ENCODE data around the gene GIT2. TPM values are rescaled to one million over a fixed set of nuclear protein-coding genes. Genes with fewer than 3 reads are reported as not detected.
A peak's percentile ranks its signal among the peaks of the same experiment; 100 is the strongest.

The GIT2 gene
- total and polyA plus RNA-seq, 12 donors: 24.3 to 80.9 (median 56.0) TPM

DNA sequence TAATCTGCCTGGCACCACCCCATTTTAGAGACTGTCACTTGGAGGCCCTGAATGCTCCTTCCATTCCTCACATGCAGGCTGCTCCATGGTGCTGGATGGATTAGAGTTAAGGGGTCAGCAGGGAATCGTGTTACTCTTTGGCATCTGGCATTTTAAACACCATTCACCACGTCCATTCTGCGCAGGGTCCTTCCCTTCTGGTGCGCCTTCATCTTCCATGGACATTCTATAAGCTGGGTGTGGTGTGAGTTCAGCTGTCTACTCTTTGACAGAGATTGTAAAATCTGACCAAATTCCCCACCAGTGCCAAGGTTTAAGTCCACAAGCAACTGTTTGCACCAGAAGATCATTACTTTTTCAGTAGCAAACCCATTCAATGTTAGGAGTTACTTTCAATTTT lies 47.8 kb downstream of the GIT2 start:
- Histone ChIP-seq H3K4me1 (replicated peaks in 1 of 2) (peaks cover 30 to 69% of the 10 kb centered on the region in 2 donors), H3K27me3 (no peaks in the 10 kb centered on the region), H3K4me3 (no peak overlapping the region), H3K9me3 (replicated peaks in 1 of 3) (no peaks in the 10 kb centered on the region), H3K36me3 (replicated peaks in 1 of 2) (peaks cover 0 to 70% of the 10 kb centered on the region in 2 donors), H3K27ac (peak overlapping the region in 4 of 5 donors; percentile 15 to 72 (median 48))
- 89 to 92% (median 90%) methylated on average over 4 of the region's 4 CpGs for WGBS, 4 donors
- intact Hi-C loops (cut with DNase I): no loop called here
- DNase-seq: no peak
- no peak for TF ChIP-seq POLR2A (IDR thresholded peaks at IDR 0.05)
- TF ChIP-seq, protein P1, sequence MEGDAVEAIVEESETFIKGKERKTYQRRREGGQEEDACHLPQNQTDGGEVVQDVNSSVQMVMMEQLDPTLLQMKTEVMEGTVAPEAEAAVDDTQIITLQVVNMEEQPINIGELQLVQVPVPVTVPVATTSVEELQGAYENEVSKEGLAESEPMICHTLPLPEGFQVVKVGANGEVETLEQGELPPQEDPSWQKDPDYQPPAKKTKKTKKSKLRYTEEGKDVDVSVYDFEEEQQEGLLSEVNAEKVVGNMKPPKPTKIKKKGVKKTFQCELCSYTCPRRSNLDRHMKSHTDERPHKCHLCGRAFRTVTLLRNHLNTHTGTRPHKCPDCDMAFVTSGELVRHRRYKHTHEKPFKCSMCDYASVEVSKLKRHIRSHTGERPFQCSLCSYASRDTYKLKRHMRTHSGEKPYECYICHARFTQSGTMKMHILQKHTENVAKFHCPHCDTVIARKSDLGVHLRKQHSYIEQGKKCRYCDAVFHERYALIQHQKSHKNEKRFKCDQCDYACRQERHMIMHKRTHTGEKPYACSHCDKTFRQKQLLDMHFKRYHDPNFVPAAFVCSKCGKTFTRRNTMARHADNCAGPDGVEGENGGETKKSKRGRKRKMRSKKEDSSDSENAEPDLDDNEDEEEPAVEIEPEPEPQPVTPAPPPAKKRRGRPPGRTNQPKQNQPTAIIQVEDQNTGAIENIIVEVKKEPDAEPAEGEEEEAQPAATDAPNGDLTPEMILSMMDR (IDR thresholded peaks at IDR 0.05): no peak

DNA sequence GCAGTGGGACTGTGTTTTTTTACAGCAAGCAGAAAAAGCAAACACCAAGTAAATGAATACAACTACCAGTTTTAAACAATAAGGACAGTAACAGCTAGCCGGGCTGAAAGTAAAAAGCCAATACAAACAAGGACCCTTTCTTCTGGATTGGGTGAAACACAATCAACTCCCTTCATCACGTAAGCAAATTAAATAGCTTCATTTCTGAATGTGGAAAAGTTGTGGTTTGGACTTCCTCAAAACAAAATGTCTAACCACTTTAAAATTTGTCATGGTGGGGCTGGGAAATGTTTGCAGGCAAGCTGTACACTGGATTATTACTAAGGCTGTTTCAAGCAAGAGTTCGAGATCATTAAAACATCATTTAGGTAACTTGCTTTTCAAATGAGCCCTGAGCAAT lies 48.6 kb downstream of the GIT2 start:
- no peaks in the 10 kb centered on the region for H3K9me3 ChIP-seq (replicated peaks in 1 of 3)
- intact Hi-C loops (cut with DNase I): no loop called here
- TF ChIP-seq POLR2A (IDR thresholded peaks at IDR 0.05): no peak
- TF ChIP-seq, protein P1 (IDR thresholded peaks at IDR 0.05): no peak
- H3K36me3 ChIP-seq (replicated peaks in 1 of 2): peaks cover 0 to 61% of the 10 kb centered on the region in 2 donors
- peaks cover 30 to 65% of the 10 kb centered on the region in 2 donors for H3K4me1 ChIP-seq (replicated peaks in 1 of 2)
- no peak overlapping the region for H3K4me3 ChIP-seq
- no peak for DNase-seq
- peak overlapping the region in 2 of 5 donors; percentile 27 to 53 for H3K27ac ChIP-seq
- WGBS, 4 donors: 64 to 77% (median 68%) methylated on average over 3 of the region's 3 CpGs
- H3K27me3 ChIP-seq: no peaks in the 10 kb centered on the region

DNA sequence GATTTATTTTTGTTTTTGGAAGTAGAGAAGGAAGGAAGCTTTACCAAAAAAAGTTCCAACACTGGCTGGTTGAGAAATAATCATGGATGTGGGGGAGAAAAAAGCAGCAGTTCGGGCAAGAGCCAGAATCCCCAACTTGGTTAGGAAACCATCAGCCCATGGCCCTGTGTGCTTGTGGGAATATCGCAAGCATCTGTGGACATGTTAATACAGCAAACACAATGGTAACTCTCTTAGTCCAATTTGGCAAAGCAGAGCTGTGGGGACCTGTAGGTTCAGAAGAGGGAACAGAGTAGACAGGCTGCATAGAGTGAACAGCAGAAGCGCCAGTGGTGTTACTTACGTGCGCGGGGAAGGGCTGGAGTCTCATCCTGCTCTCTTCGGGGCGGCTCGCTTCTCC lies 49.3 kb downstream of the GIT2 start:
- no peaks in the 10 kb centered on the region for H3K27me3 ChIP-seq
- H3K4me3 ChIP-seq: no peak overlapping the region
- H3K9me3 ChIP-seq (replicated peaks in 1 of 3): no peaks in the 10 kb centered on the region
- DNase-seq: peak in 1 of 7 donors; percentile 51
- intact Hi-C loops (cut with DNase I): no loop called here
- peaks cover 0 to 55% of the 10 kb centered on the region in 2 donors for H3K36me3 ChIP-seq (replicated peaks in 1 of 2)
- peak overlapping the region in 2 of 5 donors; percentile 27 to 53 for H3K27ac ChIP-seq
- 85 to 95% (median 91%) methylated on average over 9 of the region's 9 CpGs for WGBS, 4 donors
- TF ChIP-seq, protein P1 (IDR thresholded peaks at IDR 0.05): no peak
- no peak for TF ChIP-seq POLR2A (IDR thresholded peaks at IDR 0.05)
- H3K4me1 ChIP-seq (replicated peaks in 1 of 2): peaks cover 26 to 59% of the 10 kb centered on the region in 2 donors

DNA sequence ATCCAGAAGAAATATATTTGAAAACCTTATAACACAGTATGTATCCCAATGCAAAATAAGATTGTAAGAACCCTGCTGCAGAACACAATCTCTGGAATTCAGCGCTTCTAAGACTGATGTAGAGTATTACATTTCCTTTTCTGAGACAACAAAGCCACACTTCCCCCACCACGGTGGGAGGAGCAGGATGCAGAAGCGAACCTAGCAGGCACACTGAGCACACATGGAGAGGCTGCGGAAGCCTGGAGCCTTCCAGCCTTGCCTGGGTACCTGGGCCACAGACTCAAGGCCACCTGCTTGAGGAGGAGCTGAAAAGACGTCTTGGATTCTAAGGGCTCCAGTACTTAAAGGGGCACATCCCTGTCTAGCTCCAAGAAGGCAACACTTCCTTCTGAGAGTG lies 49.7 kb downstream of the GIT2 start:
- DNase-seq: peak in 2 of 7 donors; percentile 12 to 58
- WGBS, 4 donors: 46 to 52% (median 48%) methylated on average over 5 of the region's 5 CpGs
- no peaks in the 10 kb centered on the region for H3K27me3 ChIP-seq
- TF ChIP-seq, protein P1 (IDR thresholded peaks at IDR 0.05): no peak
- no peak for TF ChIP-seq POLR2A (IDR thresholded peaks at IDR 0.05)
- intact Hi-C loops (cut with DNase I): no loop called here
- H3K4me1 ChIP-seq (replicated peaks in 1 of 2): peaks cover 22 to 55% of the 10 kb centered on the region in 2 donors
- peaks cover 0 to 51% of the 10 kb centered on the region in 2 donors for H3K36me3 ChIP-seq (replicated peaks in 1 of 2)
- H3K4me3 ChIP-seq: no peak overlapping the region
- H3K27ac ChIP-seq: peak overlapping the region in 2 of 5 donors; percentile 27 to 53
- H3K9me3 ChIP-seq (replicated peaks in 1 of 3): no peaks in the 10 kb centered on the region

All from adrenal gland (tissue), 12 donors.